HG02840 (cell line): ENCODE measurements around the gene RPUSD4.

Experiments
- ATAC-seq: cut with Tn5 transposase; IDR thresholded peaks from one replicate; pipeline ENCODE4 v1.9.1; 2021; ENCODE audit warnings: mild to moderate bottlenecking, moderate library complexity, moderate number of reproducible peaks; ENCODE audit not compliant: unreplicated experiment, low FRiP score

The RPUSD4 gene

DNA sequence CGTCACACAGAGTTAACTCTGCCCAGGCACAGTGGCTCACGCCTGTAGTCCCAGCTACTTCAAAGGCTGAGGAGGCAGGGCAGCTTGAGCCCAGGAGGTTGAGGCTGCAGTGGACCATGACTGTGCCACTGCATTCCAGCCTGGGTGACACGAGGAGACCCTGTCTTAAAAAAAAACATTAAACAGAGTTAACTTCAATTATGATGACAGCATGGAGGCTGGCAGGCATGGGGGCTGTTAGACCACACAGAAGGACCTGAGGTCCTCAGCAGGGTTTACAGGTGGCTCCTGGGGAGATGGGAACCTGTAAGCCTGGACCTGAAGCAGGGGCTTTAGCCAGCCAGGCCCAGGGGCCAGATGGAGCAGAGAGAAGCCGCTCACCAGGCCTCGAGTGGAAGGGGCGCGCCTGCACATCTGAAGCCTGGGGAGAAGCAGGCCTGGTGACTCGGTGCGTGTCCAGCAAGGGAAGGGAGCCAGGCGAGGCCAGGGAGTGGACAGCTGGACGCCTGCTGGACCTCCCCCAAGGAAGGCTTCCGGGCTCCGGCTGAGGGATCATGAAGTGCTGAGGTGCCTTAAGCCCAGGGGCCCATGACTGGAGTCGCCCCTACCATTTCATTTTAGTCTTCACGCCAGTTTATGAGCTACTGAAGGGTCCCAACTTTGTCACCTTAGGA lies 25.3 kb downstream of the RPUSD4 start:
- ATAC-seq: no peak

DNA sequence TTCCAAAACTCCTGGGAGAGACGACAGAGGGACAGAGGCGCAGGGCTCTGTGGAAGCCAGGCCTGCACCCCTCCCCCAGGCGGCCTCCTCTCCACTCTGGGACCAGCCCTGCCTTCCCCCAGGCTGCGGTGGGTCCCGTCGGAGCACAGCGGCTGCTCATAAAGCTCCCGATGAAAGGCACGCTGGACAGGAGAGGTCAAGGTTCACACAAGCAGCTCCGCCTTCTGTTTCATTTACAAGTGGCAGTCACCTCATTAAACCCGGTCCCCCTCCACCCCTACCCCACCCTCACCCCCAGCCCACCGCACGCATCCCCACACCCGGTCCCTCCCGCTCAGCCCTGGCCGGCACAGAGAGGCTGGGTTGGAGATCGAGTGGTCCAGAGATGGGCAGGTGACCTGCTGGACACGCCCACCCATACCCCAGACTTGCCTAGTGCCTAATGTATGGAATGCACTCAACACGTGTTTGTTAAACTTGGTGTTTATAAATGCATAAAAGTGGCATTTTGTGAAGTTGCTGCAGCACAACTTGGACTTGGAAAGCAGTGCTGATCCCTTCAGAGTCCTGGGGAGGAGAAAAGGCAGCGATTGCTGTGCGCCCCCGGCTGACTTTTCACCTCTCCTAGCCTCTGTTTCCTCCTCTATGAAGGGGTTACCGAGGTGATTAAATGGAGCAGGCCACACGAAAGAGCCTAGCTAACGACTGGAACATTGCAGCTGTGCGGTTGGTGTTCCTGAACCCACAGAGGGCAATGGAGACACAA lies 26.0 kb downstream of the RPUSD4 start:
- ATAC-seq: no peak

DNA sequence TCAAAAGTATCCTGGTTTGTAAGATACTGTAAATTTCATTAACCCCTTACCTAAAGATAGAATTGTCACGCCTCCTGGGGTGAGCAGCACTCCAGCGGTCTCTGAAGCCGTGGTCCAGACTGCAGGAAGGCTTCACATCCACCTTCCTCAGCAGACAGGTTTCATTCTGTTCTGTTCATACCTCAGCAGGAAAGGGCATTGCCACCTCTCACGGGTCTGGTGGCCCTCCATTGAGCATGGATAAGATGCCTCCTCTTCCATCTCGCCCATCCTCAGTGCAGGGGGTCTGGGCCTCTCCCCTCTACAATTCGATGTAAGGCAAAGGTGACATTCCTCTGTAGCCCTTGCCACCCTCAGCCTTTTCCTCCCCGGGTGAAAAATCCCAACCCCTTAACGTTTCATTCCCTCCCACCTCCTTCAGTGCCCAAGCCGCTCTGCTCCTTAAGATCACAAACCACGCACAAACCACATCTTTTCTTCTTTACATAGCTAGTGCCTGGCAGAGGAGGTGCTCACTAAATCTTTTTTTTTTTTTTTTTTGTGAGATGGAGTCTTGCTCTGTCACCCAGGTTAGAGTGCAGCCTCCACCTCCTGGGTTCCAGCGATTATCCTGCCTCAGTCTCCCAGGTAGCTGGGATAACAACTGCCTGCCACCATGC lies 28.5 kb downstream of the RPUSD4 start:
- ATAC-seq: no peak

DNA sequence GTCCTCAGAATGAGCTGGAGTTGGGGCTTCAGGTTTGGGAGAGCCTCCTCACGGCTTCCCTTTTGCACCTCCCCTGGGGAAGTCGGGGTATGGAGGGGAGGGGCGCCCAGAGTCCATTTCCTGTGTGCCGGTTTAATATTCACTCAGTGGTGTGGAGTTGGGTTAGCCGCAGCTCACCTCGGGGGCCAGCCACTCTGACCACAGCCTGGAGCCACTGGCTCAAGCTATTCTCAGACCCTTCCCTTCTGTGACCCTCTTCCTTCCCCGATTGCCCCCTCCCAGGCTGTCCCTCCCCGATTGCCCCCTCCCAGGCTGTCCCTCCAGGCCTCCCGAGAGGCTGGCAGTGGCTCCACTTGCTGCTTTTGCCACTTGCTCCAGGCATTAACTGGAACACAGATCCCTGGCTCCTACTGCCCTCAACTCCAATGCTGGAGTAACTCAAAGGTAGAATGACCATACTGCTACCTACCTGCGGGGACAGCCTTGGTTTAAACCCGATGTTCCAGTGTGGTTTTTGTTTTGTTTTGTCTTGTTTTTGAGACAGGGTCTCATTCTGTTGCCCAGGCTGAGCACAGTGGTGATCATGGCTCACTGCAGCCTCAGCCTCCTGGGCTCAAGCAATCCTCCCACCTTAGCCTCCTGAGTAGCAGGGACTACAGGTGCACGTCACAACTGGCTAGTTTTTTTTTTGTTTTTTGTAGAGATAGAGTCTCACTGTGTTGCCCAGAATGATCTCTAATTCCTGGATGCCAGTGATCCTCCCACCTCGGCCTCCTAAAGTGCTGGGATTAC lies 29.3 kb downstream of the RPUSD4 start:
- no peak for ATAC-seq

DNA sequence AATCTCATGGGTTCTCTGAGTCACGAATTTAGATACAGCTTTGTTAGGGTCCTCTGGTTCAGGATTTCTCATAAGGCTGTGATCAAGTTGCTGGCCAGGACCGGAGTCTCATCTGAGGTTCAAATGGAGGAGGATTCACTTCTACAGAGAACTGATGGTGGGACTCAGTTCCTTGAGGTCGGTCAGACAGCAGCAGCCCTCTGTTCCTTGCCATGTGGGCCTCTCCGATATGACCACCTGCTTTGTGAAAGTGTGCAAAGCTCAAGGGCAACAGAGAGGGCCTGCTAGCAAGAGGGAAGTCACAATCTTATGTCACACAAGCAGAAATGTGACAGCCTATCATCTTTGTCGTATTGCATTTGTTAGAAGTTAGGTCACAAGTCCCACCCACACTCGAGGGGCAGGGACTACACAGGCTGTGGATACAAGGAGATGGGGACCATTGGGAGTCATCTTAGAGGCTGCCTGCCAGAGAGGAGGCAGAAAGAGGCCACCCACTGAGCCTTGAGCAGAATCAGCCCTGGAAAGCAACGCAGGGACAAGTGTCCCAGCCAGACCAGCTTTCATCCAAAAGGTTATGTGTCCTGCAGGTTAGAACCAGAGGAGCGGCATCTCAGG lies 34.5 kb downstream of the RPUSD4 start:
- no peak for ATAC-seq

DNA sequence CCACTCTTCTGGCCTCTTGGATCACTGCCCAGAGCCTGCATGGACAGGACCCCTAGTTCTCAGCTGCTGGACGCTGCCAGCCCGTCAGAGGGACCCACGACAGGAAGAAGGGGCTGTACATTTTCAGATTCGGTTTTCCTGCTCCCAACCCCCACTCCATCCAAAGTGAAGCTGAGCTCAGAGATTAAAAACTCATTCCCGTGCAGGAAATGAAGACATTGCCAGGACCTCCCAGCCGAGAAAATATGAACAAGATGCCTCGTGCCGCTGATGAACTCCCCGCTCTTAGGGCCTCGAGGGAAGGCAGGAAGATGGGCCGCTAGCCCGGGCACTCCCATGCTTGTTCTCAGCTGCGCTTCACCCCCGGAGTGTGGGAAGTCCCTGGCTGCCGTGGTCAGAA lies 36.1 kb downstream of the RPUSD4 start:
- no peak for ATAC-seq

DNA sequence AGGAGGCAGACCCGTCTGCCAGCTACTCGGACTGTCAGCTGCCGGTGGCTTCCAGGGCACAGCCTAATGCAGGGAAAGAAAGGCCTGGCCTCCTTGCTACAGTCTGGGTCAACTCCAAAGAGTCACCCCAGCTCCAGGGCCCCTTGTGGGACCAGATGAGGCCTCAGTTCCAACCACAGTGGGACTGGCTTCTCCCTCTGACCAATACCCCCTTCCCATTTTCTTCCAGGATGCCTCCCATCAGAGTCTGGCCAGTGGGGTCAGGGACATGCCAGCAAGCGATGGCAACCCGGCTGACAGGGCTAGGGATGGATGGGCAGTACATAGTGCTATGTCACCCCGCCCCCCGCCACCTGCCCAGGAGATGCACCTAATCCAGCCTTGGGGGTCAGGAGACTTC lies 36.6 kb downstream of the RPUSD4 start:
- no peak for ATAC-seq

DNA sequence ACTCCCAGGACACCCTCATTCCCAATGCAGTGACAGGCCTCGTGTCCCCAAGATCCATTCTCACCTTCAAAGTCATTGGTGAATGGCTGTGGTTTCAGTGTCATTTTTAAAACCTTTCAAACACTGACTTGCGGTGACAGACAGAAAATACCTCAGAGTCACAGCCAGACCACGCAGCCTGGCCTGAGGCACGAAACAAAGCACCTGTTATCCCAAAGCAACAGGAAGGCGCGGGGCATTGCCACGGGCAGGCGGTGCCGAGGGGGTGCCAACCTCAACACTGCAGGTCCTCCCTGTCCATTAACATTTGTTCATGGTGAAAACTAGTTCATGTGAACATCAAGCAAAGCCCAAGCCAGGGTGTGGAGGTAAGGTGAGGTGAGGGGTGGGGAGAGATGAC lies 38.2 kb downstream of the RPUSD4 start:
- ATAC-seq: no peak

DNA sequence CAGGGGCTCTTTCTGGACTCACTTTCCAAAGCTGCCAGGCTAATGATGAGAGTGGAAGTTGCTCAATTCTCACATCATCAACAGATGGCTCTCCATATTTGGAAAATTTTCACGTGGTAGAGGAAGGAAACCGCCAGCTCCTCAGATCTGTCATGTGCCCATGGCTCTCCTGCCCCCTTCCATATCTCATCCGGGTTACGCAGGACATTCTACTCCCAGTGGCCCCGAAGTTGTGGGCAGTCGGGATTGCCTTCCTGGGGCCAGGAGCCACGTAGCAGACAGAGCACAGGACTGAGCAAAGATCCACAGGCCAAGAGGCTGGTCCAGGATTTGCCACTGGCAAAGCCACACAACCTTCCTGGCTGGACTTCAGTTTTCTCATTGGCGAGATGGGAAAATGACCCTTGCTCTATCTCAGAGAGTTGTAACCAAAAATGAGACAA lies 38.8 kb downstream of the RPUSD4 start:
- ATAC-seq: no peak

DNA sequence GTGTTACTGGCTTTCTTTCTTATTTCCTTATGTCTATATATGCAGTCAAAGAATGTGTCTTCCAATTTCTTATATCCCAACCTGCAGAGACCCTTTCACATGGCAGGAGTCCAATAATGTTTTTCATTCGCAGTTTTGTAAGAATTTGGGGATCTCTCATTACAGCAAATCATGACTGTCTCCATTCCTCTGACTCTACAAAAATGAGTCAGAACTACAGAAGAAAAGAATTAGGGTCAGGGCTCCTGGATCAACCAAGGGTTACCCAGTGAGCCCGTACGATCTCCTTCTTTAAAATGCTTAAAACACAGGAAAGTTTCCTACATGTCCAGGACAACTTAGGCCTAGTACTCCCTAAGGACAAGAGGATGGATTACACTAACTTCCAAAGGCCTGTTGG lies 42.2 kb downstream of the RPUSD4 start:
- ATAC-seq: no peak

DNA sequence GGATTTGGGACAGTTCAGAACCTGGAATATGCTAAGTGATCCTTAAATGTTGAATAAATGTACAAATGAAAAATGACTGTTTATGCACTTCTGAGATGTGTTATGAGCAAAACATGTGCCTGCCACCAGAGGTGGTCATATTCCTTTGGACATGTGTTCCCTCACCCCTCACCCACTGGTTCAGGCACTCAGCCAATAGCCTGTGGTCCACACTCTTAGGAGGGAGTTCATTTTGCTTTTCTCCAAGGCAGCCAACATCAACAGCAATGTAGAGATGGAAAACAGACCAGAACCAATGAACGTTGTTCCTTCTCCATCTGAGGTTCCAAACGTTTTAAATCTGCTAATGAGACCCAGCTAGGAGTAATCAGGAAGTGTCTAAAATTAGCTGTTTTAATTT lies 44.0 kb downstream of the RPUSD4 start:
- no peak for ATAC-seq

DNA sequence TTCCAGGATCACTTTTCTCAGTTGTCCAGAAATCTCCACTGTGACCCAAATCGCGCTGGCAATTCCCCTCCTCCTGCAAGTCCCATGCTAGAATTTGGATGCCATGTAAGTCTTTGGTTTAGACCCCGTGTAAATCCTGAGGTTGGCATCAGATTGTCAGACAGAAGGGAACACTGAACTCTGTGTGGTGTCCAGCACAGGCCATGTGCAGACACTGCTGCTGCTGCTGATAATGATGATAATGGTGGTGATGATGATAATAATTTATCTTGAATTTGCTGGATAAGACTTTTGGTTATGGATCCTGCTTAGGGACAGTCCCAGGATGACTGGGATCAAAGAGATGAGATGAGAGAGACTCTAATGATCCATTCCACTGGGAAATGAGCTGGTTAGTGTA lies 45.0 kb downstream of the RPUSD4 start:
- no peak for ATAC-seq

DNA sequence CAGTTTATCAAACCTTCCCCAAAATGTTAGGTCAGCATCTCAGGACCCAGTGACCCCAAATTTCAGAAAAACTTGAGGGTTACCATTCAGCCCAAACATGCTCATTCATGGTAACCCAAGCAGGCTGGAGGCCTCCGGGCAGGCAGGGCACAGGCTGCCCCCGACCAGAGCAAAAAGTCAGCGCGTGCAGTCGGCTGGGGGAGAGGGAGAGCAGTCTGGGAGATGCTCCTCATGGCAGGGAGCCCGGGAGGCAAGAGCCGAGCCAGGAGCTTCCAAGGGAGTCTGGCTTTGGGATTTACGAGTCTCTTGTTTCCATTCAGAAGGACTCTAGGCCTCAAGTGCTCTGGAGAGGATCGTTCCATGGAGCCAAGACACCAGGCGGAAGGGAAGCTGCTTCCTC lies 45.7 kb downstream of the RPUSD4 start:
- no peak for ATAC-seq

DNA sequence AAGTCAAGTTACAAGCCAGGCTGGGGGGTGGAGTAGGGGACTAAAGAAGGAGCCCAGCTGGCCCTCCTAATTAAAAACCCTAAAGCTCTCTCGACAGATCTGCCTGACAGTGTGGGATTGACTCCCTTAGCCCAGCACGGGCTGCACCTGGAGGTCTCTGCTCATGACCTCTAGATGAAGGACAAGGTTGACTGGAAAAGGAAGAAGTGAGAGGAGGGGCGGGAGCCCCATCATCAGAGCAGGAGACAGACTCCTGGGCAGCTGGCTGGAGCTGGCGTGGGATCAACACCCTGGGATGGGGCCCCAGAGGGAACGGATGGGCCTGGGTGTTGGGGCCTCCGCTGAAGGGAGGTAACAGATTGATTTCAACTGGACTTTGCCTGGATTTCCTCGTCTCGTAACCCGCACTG lies 46.1 kb downstream of the RPUSD4 start:
- ATAC-seq: no peak

DNA sequence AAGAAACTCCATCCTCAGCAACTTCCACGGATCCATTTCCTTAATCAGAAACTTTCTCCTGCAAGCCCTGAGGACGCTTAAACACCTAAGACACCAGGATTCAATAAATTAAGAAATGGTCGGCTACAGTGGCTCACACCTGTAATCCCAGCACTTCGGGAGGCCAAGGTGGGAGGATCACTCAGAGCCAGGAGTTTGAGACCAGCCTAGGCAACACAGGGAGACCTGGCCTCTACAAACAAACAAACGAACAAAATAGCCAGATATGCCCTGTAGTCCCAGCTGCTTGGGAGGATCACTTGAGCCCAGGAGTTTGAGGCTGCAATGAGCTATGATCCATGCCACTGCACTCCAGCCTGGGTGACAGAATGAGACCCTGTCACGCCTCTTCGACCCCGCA lies 46.7 kb downstream of the RPUSD4 start:
- ATAC-seq: no peak

DNA sequence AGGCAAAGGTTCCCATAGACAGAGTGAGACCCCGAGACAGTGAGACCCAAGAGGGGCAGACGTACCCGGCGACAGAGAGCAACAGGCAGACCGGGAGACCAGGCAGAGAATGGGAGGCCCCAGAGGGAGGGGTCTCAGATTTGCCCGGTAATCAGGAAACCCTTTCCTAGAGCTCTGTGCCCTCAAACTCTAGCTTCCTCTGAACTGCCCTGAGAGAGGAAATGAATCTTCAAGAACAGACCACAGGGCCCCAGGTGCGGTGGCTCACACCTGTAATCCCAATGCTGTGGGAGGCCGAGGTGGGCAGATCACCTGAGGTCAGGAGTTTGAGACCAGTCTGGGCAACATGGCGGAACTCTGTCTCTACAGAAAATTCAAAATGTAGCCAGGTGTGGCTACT lies 47.7 kb downstream of the RPUSD4 start:
- ATAC-seq: no peak

DNA sequence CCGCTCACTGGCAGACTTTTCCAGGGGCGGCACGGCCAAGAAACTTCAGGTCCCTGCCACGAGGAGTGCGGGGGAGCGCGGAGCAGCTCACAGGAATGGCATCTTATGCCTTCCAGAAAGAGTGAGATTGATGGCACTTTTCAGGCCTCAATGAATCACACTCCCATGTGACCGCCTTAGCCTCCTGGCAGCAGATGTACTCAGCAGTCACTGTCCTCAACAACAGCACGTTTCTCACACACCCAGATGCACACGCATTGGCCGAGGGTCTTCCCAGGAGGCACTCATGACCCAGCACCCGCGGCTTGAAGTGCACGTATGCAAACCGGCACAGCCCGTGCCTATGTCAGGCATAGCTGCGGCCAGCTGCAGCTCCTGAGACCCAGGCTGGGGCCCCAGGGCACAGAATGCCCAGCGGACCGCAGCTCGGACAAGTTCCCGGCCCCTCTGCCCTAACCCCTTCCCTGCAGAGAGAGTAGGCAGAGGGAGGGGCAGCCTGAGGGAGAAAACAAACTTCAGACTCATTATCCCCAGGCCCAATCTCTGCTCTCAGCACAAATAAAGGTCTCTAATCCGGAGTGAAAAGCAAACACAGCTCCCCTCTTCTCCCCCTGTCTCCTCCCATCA lies 48.3 kb downstream of the RPUSD4 start:
- no peak for ATAC-seq

DNA sequence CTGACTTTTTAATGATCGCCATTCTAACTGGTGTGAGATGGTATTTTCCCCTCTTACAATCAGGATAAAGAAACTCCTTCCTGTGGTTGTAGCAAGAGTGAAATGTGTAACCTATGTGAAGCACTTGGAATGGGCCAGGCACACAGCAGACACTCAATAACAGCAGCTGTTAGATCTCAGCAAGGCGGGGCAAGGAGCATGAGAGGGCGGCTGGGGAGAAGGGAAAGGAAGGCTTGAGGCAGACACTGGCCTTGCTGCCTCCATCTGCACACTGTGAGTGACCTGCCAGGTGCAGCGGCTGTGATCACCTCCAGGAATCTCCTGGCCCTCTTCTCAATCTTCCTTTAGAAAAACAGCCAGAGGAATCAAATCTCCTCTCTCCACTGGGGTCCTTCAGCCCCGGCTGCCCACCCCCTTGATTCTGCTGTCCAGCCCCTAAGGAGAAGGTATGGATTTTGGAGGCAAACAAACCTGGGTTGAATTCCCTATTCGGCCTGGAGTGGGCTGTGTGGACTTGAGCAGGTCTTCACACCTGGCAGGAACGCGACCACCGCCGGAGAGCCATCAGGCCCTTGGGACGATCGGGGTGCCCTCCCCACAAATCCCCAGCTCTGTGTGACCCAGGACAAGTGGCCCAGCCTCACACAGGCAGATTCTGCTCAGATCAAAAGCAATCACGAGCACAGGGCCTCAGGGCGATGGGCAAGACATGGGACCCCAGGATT lies 49.0 kb downstream of the RPUSD4 start:
- no peak for ATAC-seq

DNA sequence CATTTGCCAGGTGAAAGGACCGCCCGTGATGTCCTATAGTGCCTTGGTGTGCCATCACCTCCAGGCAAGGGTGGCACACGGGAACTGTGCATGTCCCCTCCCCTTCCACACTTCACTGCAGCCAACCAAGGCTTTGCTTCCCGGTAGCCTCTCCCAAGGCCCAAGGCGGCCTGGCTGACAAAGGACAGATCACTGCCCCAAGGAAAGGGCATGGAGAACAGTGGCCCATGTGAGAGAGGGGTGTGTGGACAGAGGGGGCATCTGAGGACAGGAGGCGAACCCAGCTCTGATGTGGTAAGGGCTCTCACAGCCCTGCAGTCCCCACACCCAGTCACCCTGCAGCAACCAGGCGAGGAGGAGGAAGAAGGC lies 50.4 kb downstream of the RPUSD4 start:
- ATAC-seq: no peak
